ENCODE results near the gene ARHGAP1. TPM values are rescaled to one million over a fixed set of nuclear protein-coding genes. Genes with fewer than 3 reads are reported as not detected.
A peak's percentile ranks its signal among the peaks of the same experiment; 100 is the strongest.

ARHGAP1 gene
- total RNA-seq, 1 donor from 2014 or later, result 58.2 TPM

DNA sequence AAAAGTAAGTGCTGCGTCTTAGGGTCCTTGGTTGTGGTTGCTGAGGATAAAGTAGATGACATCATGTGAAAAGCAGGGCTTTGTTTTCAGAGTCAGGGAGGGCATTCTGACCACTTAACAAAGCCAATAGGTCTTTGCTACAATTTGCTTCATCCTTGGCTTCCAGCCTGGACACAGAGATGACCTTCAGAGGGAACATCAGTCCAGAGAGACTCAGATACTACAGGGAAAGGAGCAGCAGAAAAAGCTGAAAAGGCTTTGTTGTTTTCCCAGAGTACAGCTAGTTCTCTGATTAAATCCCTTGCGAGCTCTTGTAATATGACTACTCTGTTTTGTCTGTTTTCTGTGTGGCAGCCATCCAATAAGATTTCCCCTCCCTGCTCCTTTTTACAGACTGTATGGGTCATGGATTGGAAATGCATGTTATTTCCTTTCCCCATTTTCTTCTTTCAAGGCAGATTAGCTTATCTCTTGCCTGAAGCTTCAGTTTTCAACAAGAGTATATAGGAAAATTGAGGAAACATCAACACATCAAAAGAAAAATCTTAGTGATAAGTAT lies 51.2 kb downstream of the ARHGAP1 start:
- no peaks in the 10 kb centered on the region for H3K27me3 Mint-ChIP-seq
- TF ChIP-seq, protein P1, sequence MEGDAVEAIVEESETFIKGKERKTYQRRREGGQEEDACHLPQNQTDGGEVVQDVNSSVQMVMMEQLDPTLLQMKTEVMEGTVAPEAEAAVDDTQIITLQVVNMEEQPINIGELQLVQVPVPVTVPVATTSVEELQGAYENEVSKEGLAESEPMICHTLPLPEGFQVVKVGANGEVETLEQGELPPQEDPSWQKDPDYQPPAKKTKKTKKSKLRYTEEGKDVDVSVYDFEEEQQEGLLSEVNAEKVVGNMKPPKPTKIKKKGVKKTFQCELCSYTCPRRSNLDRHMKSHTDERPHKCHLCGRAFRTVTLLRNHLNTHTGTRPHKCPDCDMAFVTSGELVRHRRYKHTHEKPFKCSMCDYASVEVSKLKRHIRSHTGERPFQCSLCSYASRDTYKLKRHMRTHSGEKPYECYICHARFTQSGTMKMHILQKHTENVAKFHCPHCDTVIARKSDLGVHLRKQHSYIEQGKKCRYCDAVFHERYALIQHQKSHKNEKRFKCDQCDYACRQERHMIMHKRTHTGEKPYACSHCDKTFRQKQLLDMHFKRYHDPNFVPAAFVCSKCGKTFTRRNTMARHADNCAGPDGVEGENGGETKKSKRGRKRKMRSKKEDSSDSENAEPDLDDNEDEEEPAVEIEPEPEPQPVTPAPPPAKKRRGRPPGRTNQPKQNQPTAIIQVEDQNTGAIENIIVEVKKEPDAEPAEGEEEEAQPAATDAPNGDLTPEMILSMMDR (conservative IDR thresholded peaks at IDR 0.05), result no peak
- H3K9me3 Mint-ChIP-seq, result no peaks in the 10 kb centered on the region
- peaks cover 13% of the 10 kb centered on the region for H3K36me3 Mint-ChIP-seq
- H3K27ac Mint-ChIP-seq, result peak overlapping the region; percentile 48
- DNase-seq (ENCODE audit: extremely low spot score, unreplicated experiment), result no peak
- no peak overlapping the region for H3K4me3 Mint-ChIP-seq
- H3K4me1 Mint-ChIP-seq (ENCODE audit: unreplicated experiment), result no peaks in the 10 kb centered on the region

- Mint-ChIP-seq H3K36me3 (peaks cover 23% of the 10 kb centered on the region), H3K4me3 (no peak overlapping the region), H3K27ac (no peak overlapping the region), H3K9me3 (no peaks in the 10 kb centered on the region), H3K4me1 (ENCODE audit: unreplicated experiment) (no peaks in the 10 kb centered on the region), H3K27me3 (no peaks in the 10 kb centered on the region)
- DNase-seq (ENCODE audit: extremely low spot score, unreplicated experiment), result no peak
- TF ChIP-seq, protein P1 (conservative IDR thresholded peaks at IDR 0.05), result no peak
These were observed 56.4 kb downstream of the ARHGAP1 start for GRCh38 chr11:46643986-46644385.

- TF ChIP-seq, protein P1 (conservative IDR thresholded peaks at IDR 0.05), result no peak
- Mint-ChIP-seq H3K9me3 (no peaks in the 10 kb centered on the region), H3K4me1 (ENCODE audit: unreplicated experiment) (no peaks in the 10 kb centered on the region), H3K27me3 (no peaks in the 10 kb centered on the region), H3K4me3 (no peak overlapping the region), H3K36me3 (peaks cover 25% of the 10 kb centered on the region), H3K27ac (no peak overlapping the region)
- no peak for DNase-seq (ENCODE audit: extremely low spot score, unreplicated experiment)
These were observed 56.9 kb downstream of the ARHGAP1 start for GRCh38 chr11:46643531-46643930.

DNA sequence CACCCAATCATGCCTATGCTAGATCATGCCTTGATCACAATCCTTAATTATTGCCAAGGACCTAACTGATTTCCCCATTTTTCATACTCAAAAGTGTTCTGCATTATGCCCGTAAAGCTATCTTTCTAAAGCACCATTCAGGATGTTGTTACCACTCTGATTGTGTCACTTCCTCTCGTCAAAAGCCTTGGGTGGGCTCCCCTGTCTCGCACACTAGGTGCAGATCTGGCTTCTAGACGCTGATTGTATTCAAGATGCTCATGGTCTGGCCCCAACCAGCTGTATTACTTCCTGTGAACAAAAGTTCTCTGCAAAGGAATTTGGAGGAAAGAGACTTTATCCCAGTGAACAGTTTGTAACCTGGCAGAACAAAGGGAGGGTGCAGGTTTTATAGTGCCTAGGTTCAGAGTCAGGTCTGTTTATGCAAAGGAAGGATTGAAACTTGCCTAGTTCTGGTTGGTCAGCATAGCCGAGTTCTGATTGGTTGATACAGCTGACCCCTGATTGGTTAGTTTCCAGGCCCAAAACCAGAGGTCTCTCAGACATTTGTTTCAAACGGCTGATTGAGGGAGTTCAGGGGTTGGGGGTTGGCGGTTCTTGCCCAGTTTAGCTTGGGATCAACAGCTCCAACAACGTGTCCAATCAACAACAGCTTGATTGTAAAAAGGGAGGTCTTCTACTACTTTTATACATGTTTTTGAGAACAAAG lies 57.6 kb downstream of the ARHGAP1 start:
- no peak for DNase-seq (ENCODE audit: extremely low spot score, unreplicated experiment)
- no peaks in the 10 kb centered on the region for H3K27me3 Mint-ChIP-seq

GRCh38 chr11:46641639-46642038 lies 58.8 kb downstream of the ARHGAP1 start:
- H3K4me3 Mint-ChIP-seq, result no peak overlapping the region
- DNase-seq (ENCODE audit: extremely low spot score, unreplicated experiment), result no peak
- TF ChIP-seq, protein P1 (conservative IDR thresholded peaks at IDR 0.05), result no peak
- H3K27me3 Mint-ChIP-seq, result no peaks in the 10 kb centered on the region
- no peaks in the 10 kb centered on the region for H3K4me1 Mint-ChIP-seq (ENCODE audit: unreplicated experiment)
- H3K27ac Mint-ChIP-seq, result no peak overlapping the region
- H3K9me3 Mint-ChIP-seq, result no peaks in the 10 kb centered on the region
- peaks cover 28% of the 10 kb centered on the region for H3K36me3 Mint-ChIP-seq

More for the DNA sequence above, 57.6 kb downstream of the ARHGAP1 start:
- TF ChIP-seq, protein P1 (conservative IDR thresholded peaks at IDR 0.05), result no peak
- no peak overlapping the region for H3K4me3 Mint-ChIP-seq
- H3K4me1 Mint-ChIP-seq (ENCODE audit: unreplicated experiment), result no peaks in the 10 kb centered on the region
- peaks cover 28% of the 10 kb centered on the region for H3K36me3 Mint-ChIP-seq
- no peaks in the 10 kb centered on the region for H3K9me3 Mint-ChIP-seq
- no peak overlapping the region for H3K27ac Mint-ChIP-seq
